MCF 10A (cell line): ENCODE data around the gene NAA38. TPM values are rescaled to one million over a fixed set of nuclear protein-coding genes. Genes with fewer than 3 reads are reported as not detected.

Source experiments
- BruUV-seq: library from RNA; stranded (reverse); fragments of 400-500 nt; replicated peaks from 2 replicates; lab custom pipeline; 2021; lab: Mats Ljungman, UMichigan
- CTCF ChIA-PET: fragments of 300-600 bp; sonication (Branson Sonifier 250); formaldehyde crosslinking; extraction: SDS; loops from one replicate; lab custom pipeline; 2021; ENCODE audit warnings: antibody characterized with exemption, inconsistent platforms; lab: Yijun Ruan, JAX
- POLR2A ChIA-PET: fragments of 300-600, 350-650 bp; sonication (Branson Sonifier 250); formaldehyde crosslinking; extraction: SDS; loops from one replicate; lab custom pipeline; 2020; ENCODE audit warnings: antibody characterized with exemption, inconsistent platforms; lab: Yijun Ruan, JAX
- DNase-seq: peaks from one replicate; pipeline ENCODE4 v3.0.0-alpha.2; 2018; ENCODE audit not compliant: unreplicated experiment
- H3K27ac Mint-ChIP-seq: one replicate; pipeline ENCODE4 v1.8.0; 2022; ENCODE audit warnings: mild to moderate bottlenecking, low read depth, mixed read lengths; ENCODE audit not compliant: unreplicated experiment
- H3K27me3 Mint-ChIP-seq: one replicate; pipeline ENCODE4 v1.8.0; 2022; ENCODE audit warnings: mixed read lengths; ENCODE audit not compliant: insufficient read depth, unreplicated experiment
- H3K36me3 Mint-ChIP-seq: one replicate; pipeline ENCODE4 v1.8.0; 2022; ENCODE audit warnings: mild to moderate bottlenecking, moderate library complexity, mixed read lengths; ENCODE audit not compliant: insufficient read depth, unreplicated experiment
- H3K4me1 Mint-ChIP-seq: one replicate; pipeline ENCODE4 v1.8.0; 2022; ENCODE audit warnings: mixed read lengths; ENCODE audit not compliant: insufficient read depth, unreplicated experiment
- H3K4me3 Mint-ChIP-seq: one replicate; pipeline ENCODE4 v1.8.0; 2022; ENCODE audit warnings: mild to moderate bottlenecking, moderate library complexity, mixed read lengths; ENCODE audit not compliant: unreplicated experiment
- H3K9me3 Mint-ChIP-seq: one replicate; pipeline ENCODE4 v1.8.0; 2022; ENCODE audit warnings: mixed read lengths; ENCODE audit not compliant: unreplicated experiment
- CTCF ChIP-seq: fragments of 200-600 bp; IDR thresholded peaks from one replicate; pipeline ENCODE4 v1.8.0; 2022; ENCODE audit warnings: antibody characterized with exemption, mild to moderate bottlenecking; ENCODE audit not compliant: unreplicated experiment
- intact Hi-C: fragments of 100-400 bp; cut with micrococcal nuclease; formaldehyde crosslinking; loops from 2 replicates; pipeline ENCODE4 v1.14.1; 2022
- total RNA-seq: library from RNA; stranded (reverse); gene quantifications from 2 replicates; pipeline ENCODE4 v1.2.3, GENCODE V29; 2022

The NAA38 gene
- total RNA-seq, 1 experiment from 2014 or later, result 83.4 TPM

- Mint-ChIP-seq H3K27ac (peak within 1 kb of the TSS; percentile 99), H3K9me3 (no peaks in the 10 kb centered on the region), H3K4me1 (peaks cover 34% of the 10 kb centered on the region), H3K36me3 (peaks cover 6% of the 10 kb centered on the region), H3K27me3 (peaks cover 8% of the 10 kb centered on the region), H3K4me3 (peak within 1 kb of the TSS; percentile 89)
- DNase-seq, result peak; percentile 92
- ChIA-PET CTCF (interaction anchor here (0.6 to 4.3 kb wide), 19 partner anchors 8 to 1723 kb away, joined by 3 to 36 read pairs (median 4); partner anchors contain the start of gene NAA38), POLR2A (interaction anchor here (0.6 to 6.6 kb wide), 18 partner anchors 9 to 389 kb away, joined by 3 to 97 read pairs (median 6); partner anchors contain the start of genes CNTROB, CYB5D1, NAA38 and TMEM88)
- intact Hi-C loops, result loop anchor here (1.0 kb wide), 2 partner anchors 17 to 23 kb away; partner anchors contain the start of gene NAA38
- BruUV-seq, result no TSS peak
- no peak for TF ChIP-seq CTCF
Observed at GRCh38 chr17:7833795-7834541, 23.4 kb downstream of the NAA38 start, which contains the start of gene KDM6B. KDM6B (plus strand) TSS chr17:7834217; CDS start chr17:7845555, 11,338 bp downstream.

GRCh38 chr17:7833011-7833794 lies 24.2 kb downstream of the NAA38 start:
- no TSS peak for BruUV-seq
- POLR2A ChIA-PET, result interaction anchor here (0.6 to 6.6 kb wide), 14 partner anchors 8 to 140 kb away, joined by 3 to 97 read pairs (median 6); partner anchors contain the start of genes CNTROB, CYB5D1, NAA38 and TMEM88

GRCh38 chr17:7832431-7832830 lies 24.9 kb downstream of the NAA38 start:
- Mint-ChIP-seq H3K27ac (no peak overlapping the region), H3K27me3 (peaks cover 10% of the 10 kb centered on the region), H3K9me3 (no peaks in the 10 kb centered on the region), H3K4me3 (no peak overlapping the region), H3K4me1 (peaks cover 22% of the 10 kb centered on the region), H3K36me3 (peaks cover 1% of the 10 kb centered on the region)
- ChIA-PET POLR2A (interaction anchor here (1.3 to 6.6 kb wide), 3 partner anchors 11 to 24 kb away, joined by 6 to 70 read pairs (median 21); partner anchors contain the start of genes CYB5D1, NAA38 and TMEM88), CTCF (interaction anchor here (0.7 to 4.3 kb wide), 5 partner anchors 10 to 196 kb away, joined by 3 to 36 read pairs (median 8); partner anchors contain the start of gene NAA38)
- intact Hi-C loops, result no loop called here
- TF ChIP-seq CTCF, result no peak
- no peak for DNase-seq
- BruUV-seq, result no TSS peak

More at GRCh38 chr17:7833011-7833794, 24.2 kb downstream of the NAA38 start:
- Mint-ChIP-seq H3K27ac (peak overlapping the region; percentile 99), H3K27me3 (peaks cover 10% of the 10 kb centered on the region), H3K9me3 (no peaks in the 10 kb centered on the region), H3K4me3 (peak overlapping the region; percentile 89), H3K4me1 (peaks cover 27% of the 10 kb centered on the region), H3K36me3 (peaks cover 6% of the 10 kb centered on the region)
- DNase-seq, result no peak
- no peak for TF ChIP-seq CTCF
- CTCF ChIA-PET, result interaction anchor here (0.6 to 4.3 kb wide), 13 partner anchors 8 to 90 kb away, joined by 3 to 36 read pairs (median 5); partner anchors contain the start of gene NAA38
- intact Hi-C loops, result no loop called here
